GM18870 (cell line): ENCODE measurements around the gene GNLY.
"Not testable (repeated sequence)": the region's sequence is repeated elsewhere in the genome, so short reads cannot be mapped to it uniquely, and the experiment has no call there.

Experiments used
- ATAC-seq: cut with Tn5 transposase; IDR thresholded peaks from one replicate; pipeline ENCODE4 v1.9.1; 2021; ENCODE audit warnings: moderate library complexity; ENCODE audit not compliant: unreplicated experiment

GNLY gene

DNA sequence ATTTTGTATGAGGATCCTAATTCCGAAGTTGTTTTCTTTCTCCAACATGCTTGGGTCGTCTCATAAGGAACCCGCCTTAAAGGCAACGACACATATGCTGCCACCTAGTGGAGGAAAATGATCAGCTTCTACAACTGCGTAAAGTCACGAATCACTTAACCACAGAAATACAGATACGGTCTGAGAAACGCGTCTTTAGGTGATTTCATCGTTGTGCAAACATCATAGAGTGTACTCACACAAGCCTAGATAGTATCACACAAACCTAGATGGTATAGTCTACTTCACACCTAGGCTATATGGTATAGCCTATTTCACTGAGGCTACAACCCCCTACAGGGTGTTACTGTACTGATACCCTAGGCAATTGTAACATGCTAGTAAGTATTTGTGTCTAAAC, 13.1 kb downstream of the GNLY start:
- ATAC-seq: no peak

DNA sequence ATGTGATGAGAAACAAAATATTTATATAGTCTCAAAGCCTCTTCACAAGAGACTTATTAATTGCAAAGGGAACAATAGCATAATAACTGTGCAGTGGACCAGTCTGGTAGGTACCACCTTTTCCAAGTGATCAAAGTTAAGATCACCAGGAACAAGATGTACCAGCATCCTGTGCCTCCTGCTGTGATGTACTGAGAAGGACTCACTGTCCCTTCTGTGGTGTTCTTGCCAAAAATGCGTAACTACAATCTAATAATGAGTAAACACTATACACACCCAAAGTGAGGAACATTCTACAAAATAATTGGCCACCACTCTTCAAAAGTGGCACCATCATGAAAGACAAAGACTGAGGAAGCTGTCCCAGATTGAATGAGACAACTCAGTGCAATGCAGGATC, 14.5 kb downstream of the GNLY start:
- no peak for ATAC-seq

DNA sequence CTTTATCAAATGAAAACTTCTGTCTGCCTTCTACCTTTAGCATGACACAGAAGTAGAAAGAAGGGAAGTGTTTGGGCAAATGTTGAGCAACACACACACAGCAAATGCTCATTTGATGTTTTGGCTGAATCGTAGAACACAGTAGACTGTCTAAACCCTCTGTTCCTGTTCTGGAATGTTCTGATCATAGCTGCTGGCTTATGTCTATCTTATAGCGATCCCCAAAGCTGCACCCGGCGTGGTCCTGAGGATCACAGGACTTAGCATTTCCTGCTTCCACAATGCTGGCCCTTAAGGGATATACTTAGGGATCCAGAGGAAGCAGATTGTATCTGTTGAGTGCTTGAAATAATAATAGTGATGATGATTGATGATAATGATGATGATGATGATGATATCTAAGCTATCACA, 15.2 kb downstream of the GNLY start:
- no peak for ATAC-seq

DNA sequence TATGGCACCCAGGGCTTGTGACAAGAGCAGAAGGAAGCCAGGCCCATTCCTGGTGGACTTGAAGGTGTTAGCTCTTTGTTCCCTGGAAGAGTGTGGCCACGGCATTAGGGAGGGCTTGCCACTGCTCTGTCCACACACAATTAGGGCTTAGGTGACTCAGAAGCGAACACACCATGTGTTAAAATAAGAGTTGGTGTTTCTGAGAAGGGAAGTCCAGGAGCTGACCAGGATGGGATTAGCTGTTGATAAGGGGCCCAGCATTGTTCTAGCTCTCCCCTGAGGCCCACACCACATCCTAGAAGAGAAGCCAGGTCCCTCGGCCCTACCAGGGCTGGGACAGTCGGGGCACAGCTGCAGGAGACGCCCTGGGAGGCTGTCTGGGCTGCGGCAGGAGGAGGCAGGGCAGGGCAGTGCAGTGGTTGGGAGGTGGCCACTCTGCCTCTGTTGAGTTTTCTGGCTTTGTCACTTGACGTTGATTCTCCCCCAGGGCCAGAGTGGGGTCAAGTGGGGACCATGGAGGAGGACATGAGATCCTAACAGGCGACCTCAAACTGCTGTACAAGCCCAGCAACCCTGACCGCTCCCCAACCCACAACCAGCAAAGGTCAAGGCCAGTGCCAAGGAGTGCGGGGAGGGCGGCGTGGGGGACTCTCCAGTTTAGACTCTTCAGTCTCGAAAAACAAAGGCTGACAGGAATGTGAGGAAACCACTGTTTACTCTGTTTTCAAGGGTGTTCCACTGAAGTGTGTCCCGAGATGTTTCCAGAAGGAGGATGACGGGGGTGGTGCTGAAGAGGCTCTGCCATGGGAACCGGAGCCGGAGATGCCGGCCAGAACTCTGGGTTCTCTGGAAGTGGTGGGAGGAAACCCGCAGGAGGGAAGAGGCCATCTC, 16.8 kb downstream of the GNLY start:
- no peak for ATAC-seq

DNA sequence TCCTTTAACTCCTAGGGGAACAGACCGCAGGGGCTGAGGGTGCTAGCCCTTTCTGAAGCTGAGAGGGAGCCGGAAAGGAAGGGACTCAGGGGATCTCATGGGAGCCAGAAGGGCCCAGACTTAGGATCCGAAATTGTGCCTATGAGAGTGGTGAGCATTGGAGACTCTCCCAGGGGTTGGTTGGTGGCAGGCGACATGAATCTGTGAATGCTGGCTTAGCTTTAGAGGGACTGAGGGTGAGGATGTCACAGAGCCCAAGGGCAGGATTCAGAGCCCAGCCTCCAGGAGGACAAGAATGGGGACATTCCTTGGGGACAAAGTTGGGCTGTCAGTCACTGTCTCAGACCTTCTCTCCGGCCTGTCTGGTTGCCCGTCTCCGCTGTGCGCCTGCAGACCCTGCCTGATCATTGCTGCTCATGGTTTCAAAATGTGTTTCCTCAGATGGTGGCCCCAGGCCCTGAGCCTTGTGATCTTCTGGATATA, 17.5 kb downstream of the GNLY start:
- no peak for ATAC-seq

DNA sequence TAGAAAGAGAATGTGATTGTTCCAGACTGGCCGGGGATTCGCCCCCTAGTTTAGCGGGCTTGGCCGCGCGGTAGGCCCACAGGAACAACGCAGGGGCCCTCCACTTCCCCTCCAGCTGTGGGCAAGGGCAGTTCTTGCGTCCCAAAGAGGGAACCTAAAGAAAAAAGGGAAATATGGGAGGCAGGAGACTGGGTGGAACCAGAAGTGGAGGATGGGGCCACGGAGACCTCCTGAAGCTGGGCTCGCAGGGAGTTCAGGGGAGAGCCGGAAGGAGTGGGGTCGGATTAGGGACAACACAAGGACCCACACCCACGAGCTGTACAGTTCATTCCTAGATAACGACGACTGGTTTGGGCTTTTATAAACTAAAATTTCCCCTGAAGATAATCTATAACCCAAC, 18.2 kb downstream of the GNLY start:
- ATAC-seq: no peak

DNA sequence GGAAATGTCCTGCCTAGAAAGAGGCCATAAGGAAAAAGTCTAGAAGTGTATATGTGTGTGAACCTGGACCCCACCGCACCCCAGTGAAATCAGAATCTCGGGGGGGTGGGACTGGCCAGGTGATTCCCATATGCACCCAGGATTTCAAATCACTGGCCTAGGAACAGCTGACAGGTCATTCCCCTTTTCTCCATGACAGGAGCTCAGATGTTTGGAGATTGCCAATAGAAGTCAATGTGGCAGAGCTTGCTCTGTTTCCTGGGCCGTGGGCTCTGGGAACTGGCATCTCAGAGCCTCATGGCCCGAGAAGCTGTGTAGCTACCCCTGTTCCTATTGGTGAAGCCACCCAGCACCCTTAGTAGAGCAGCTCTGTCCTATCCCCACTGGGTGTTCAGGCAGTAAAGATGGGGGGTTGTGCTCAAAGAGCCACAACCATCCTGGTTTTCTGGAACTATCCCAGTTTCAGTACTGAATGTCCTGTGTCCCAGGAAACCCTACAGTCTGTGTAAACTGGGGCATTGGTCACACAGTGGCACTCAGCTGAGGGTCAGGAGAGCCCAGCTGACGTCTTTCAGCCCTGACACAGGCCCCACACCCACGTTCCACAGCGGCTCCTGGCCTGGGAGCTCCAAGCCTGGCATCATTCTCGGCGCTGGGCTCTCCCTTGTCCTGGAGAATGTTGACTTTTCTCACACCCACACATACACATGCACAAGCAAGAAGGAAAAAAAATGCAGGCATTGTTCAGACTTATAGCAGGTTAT, 18.9 kb downstream of the GNLY start:
- ATAC-seq: no peak

DNA sequence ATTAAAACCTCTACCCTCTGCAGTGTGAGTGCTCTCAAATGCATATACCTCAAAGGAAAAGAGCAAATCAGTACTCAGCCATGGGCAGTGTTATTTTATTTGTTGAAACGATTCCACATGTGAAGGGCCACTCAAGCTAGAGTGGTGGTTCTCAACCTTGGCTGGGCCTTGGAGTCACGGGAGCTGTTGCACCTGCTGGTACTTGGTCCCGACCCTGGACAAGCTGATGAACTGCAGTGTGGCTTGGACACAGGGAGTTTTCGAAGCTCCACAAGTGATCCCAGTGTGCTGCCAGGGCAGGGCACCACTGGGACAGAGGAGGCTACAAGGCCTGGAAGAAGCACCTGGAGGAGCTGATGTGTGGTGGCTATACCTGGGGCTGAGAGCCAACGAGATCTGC, 19.7 kb downstream of the GNLY start:
- ATAC-seq: no peak

DNA sequence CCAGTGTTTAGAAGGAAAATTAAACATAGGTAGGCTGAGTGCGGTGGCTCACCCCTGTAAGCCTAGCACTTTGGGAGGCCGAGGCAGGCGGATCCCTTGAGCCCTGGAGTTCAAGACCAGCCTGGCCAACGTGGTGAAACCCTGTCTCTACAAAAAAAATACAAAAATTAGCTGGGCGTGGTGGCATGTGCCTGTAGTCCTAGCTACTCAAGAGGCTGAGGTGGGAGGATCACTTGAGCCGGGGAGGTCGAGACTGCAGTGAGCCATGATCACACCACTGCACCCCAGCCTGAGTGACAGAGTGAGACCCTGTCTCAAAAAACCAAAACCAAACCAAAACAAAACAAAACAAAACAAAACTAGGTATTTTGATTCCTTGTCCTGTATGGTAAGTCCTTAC, 20.3 kb downstream of the GNLY start:
- ATAC-seq: not testable (repeated sequence)

DNA sequence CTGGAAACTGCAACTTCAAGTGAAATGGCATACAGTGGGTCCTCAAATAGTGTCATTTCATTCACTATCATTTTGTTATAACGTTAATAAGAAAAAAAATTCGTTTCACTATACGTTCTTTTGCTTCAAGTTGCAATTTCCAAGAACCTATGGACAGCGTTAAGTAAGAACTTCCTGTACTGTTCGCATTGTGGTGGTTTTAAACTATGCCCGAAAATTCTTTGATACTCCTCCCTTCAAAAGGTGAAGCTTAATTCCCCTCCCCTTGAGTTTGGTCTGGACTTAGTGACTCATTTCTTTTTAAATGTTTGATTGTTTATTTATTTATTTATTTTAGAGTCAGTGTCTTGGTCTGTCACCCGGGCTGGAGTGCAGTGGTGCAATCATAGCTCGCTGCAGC, 20.7 kb downstream of the GNLY start:
- no peak for ATAC-seq

DNA sequence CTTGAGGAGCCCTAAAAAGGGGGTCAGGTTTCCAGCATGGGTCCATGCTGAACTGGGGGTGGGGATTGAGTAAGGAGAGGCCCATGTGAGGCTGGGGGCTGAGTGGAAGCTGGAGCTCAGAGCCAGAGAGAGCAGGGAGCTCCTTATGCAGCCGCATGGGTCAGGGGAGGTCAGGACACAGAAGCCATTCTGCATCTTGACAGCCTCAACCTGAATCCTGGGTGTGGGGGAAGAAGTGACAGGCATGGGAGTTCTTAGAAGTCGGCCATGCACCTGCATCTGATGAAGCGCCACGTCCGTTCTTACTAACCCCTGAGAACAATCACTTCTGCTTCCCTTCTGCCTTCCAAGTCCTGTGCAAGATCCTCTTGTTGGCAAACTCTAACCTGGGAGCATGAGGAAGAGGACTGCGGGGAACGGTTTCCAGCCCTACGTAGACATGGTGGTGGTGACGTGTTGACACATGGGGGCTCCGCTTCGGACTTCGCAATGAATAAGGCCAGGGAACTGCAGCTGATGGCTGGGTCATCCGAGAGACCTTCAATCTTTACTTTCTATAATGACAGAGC, 22.3 kb downstream of the GNLY start:
- ATAC-seq: no peak

DNA sequence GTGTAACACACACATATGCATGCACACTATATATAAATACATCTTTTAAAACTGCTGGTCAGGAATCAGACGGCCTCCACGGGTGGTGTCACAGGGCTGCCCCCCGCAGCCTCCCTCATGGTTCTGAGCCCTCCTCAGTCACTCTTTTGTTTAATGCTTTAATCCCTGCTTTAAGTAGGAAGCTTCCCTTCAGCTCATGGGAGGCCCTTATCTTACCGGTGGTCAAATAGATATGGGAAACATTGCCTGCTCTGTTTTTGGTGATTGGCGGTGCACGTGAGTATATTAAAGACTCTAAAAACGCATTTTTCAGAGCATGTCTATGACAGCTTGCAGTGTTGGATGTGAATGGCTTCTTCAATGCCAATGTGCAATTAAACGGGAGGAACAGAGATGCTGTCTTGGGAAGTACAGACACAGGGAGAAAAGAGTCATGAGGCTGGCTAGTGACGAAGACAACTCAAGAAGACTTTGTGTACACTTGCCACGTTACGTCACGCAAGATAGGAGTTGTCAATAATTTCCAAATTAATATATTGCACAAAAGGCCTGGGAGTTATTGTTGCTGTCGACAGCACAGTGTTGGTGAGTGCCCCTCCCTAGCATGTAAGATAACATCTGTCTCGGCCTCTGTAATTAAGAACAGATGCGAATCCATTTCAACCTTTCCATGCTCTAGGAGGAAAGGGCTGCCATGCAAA, 23.3 kb downstream of the GNLY start:
- no peak for ATAC-seq

DNA sequence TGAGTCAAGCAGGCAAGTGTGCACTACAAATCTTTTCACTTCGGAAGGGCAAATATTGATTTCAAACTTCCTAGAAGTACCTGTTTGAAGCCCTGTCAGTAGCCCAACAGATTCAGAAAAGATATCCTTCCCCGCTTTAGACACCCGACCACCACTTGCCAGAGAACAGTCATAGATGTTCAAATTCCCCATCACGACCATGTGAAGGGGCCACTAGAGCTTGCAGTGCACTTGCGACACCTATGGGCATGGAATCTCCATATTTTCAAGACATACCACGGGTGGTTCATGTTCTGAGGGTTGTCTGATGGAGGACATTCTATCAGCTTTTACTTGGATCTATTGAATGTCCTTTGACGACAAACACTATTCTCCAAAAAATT, 23.8 kb downstream of the GNLY start:
- no peak for ATAC-seq

DNA sequence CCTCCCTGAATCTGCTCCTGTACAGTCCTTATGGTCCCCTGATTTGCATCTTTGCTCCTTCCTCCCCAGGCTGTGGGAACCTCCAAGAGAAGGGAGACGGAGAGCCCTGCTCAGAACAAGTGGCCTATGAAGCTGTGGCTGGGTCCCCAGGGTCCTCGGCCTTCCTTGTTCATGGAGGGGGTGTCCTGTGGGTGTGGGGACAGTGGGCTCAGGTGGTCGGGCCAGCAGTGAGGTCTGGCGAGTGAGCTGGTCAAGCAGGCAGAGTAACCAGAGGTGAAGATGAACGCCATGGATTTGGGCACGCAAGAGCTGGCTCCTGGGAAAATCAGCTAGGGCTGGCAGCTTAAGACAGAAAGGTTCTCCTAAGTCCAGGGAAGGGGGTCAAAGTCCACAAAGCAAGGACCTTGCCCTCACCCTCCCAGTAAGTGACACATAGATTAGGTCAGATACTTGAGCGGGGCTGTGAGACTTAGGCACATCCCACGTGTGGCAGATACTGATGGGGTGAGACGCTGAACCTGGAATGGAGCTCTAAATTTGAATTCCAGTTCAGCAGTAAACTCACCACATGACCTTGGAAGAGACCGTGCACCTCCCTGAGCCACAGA, 24.8 kb downstream of the GNLY start:
- no peak for ATAC-seq

DNA sequence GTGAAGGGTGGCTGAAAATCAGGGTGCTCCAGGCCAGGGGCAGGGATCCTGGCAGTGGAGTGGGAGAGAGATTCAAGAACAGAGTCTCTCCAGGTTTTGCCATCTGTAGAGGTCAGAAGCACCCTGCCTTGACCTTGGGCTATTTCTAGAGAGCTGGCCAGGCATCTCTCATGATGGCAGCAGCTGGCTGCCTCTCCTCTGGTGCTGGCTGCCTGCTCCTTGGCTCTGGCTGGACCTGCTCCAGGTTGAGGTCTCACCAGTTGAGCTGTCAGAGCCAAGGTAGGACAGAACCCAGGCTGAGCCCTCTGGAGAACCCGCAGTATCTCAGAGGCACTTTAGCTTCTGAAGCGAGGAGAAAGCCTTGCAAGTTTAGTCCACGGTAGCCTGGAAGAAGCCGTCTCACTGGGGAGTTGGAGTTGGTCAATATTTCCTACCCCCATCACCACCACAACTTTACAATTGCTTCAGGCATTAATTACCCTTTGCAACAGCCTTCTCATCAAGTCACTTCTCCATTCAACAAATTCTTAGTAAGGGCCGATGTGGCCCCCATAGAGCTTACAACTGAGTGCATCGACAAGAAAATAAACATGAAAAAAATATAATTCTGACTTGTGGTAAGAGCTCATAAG, 25.6 kb downstream of the GNLY start:
- ATAC-seq: no peak

DNA sequence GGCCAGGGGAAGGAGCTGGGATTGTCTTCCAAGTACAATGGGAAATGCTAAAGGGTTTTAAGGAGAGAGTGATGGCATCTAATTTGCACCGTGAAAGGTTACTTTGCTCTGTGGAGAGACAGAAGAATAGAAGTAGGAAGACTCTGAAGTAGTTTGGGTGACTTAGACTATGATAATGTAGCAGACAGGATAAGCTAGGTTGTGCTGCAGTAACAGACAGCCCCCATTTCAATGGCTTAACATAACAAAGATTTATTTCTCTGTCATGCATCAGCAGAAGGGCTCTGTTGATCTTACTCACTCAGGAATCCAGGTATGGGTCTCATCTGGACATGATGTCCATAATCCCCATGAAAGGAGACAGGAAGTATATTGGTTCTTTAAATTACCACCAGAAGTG, 26.4 kb downstream of the GNLY start:
- ATAC-seq: no peak

DNA sequence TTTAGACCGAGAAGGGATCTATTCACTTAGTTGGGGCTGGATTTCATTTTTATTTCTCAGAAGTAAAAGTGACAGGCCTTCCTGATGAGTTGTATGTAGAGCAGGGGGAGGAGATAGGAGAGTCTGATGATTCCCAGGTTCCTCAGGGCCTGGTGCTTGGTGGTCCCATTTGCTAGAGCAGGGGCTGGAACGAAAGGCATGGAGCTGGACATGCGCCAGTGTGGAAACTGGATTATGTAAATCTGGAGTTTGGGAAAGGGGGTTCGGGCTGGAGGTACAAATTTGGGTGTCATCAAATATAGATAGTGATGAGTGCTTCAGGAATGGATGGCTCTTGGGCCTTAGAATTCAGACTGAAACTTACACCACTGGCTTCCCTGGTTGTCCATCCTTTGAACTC, 27.5 kb downstream of the GNLY start:
- no peak for ATAC-seq

DNA sequence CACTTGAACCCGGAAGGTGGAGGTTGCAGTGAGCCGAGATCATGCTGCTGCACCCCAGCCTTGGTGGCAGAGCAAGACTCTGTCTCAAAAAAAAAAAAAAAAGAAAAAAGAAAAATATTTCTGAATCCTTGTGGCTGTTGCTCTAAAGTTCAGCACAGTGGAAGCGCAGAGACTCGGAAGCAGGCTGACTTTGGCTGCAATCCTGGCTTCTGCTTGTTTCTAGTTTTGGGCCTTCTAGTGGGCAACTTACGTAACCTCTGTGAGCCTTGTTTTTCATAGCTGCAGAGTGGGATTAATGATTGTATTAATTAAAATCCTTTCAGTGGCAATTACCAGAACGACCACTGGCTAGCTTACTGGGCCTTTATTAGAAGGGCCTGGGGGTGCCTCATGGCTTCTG, 28.4 kb downstream of the GNLY start:
- no peak for ATAC-seq

DNA sequence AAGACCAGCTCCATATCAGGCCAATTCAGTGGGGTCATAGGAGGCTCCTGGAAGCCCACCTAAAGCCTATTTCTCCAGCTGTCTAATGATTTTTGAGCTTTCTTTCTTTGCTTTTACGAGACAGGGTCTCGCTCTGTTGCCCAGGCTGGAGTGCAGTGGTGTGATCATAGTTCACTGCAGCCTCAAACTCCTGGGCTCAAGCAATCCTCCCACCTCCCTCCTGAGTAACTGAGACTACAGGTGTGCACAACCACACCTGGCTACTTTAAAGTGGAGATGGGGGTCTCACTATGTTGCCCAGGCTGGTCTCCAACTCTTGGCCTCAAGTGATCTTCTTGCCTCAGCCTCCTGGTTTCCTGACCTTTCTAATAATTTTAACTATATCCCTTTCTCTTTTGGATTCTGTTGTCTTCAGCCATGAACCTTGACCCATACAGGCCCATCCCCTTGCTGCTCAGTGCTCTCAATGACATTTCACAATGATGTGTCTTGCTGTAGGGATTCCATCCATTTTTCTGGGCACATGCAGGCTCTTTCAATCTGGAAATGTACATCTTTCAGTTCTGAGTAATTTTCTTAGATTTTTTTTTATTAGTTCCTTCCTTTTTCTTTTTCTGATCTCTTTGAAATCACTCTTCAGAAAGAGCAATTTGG, 29.7 kb downstream of the GNLY start:
- no peak for ATAC-seq

DNA sequence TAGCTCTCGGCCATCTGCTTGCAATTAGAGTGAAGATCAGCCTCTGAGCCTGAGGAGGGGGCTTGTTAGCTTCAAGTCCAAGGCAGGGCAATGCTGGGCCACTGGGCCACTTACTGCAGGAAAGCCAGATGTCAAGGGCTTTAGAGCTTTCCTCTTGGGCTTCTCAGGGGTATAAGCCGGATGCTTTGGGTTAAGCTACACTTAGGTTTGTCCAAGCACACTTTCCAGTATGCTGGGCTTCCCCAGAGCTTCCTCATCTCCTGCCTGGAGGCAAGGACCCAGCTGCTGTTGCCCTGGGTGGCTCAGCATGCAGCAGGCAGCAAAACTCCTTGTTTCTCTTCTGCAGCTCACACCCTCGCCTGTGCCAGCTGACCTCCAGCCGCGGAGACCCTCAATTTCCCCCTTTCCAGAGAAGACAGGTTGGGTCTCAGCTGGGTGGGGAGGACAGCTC, 30.6 kb downstream of the GNLY start:
- no peak for ATAC-seq
